Cerebellar nuclear complex (tissue), 1 donor: ENCODE measurements around the gene IFNA14.
"Not testable (repeated sequence)": the region's sequence is repeated elsewhere in the genome, so short reads cannot be mapped to it uniquely, and the experiment has no call there.

Experiments
- DNase-seq, 2 experiments: peaks; one replicate each; lab custom pipeline; 2025; lab: John Stamatoyannopoulos, UW

The IFNA14 gene

GRCh38 chr9:21213411-21214326, 26.1 kb downstream of the IFNA14 start:
- not testable (repeated sequence) for DNase-seq

GRCh38 chr9:21212160-21212559, 27.6 kb downstream of the IFNA14 start:
- DNase-seq: not testable (repeated sequence)

- not testable (repeated sequence) for DNase-seq
These were observed 29.0 kb downstream of the IFNA14 start for GRCh38 chr9:21210782-21211181.

DNA sequence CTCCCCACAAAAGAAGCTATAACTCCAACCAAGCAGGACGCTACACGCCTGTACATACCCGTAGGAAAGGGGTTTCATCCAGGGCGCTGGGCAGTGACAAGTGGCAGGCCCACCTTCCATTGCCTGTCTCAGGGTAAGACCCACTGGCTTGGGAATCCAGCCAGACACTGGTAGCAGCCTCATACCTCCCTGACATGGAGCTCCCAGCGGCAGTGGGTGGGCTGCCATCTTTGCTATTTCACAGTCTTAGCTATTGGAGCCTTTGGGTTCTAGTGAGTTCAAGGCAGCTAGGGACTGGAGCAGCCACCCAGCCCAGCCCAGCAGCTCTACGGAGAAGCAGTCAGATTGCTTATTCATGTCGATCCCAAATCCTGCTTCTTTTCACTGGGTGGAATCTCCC, 29.5 kb downstream of the IFNA14 start:
- no peak for DNase-seq

GRCh38 chr9:21207043-21207442, 32.8 kb downstream of the IFNA14 start, which contains the start of gene IFNA10:
IFNA10 (minus strand) TSS chr9:21207143; CDS start chr9:21207097, 46 bp downstream.
- not testable (repeated sequence) for DNase-seq

DNA sequence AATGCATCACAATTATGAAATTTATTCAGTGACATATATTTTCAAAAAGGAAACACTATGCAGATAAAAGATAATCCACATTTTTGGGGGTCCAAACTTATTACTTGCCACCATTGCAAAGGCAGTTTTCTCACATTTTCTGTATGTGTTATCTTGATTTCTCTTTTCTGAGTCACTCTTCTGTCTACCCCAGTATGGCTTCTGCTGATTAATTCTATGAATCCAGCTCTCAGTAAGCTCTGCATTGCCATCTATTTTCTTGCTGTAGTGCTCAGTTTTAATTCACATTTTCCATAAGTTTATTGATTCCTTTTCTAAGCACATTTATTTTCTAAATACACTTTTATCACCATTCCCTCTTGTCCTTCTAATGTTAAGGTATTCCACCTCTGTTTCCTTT, 34.6 kb downstream of the IFNA14 start:
- no peak for DNase-seq

DNA sequence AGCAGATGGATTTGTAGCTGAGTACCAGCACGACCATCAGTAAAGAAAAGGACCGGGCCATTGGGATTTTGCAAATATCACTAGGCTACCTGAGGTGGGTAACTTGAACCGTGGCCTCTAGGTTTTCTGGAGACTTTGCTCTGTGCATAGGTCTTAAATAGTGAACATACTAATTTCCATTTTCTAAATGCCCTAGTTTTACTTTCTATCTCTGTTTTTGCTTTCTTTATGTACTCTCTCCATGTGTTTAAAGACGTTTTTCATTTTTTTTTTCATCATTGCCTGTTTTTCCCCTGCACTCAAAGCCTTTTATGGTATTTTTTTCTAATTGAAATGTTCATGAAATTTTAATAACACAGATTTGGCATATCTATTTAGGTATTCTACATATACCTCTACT, 37.7 kb downstream of the IFNA14 start, which contains the start of gene IFNA7:
TSS of gene IFNA7 (minus strand) at position 101 of the 400 bp plus-strand sequence. CDS start at position 61, 40 bp downstream.
- DNase-seq: not testable (repeated sequence)

- not testable (repeated sequence) for DNase-seq
These were observed 44.7 kb downstream of the IFNA14 start for GRCh38 chr9:21194867-21195776.
